NCI-H2029 treated with DMSO at 0.1 percent for 48 hours (cell line): Measurements from ENCODE around the gene TST.

Experiments used
- DNase-seq: peaks from one replicate; lab custom pipeline; 2025; lab: John Stamatoyannopoulos, UW

TST gene

GRCh38 chr22:37053310-37054055, 34.2 kb upstream of the TST start:
- no peak for DNase-seq

GRCh38 chr22:37052386-37053309, 33.4 kb upstream of the TST start:
- DNase-seq, result no peak

GRCh38 chr22:37051391-37052385, 32.4 kb upstream of the TST start, which contains the start of gene KCTD17:
Gene KCTD17, plus strand, starts transcription at chr22:37051742. Its CDS starts 19 bp downstream, at chr22:37051761.
- no peak for DNase-seq

GRCh38 chr22:37050913-37051312, 31.7 kb upstream of the TST start:
- no peak for DNase-seq

GRCh38 chr22:37049224-37049623, 30.0 kb upstream of the TST start:
- DNase-seq, result no peak

DNA sequence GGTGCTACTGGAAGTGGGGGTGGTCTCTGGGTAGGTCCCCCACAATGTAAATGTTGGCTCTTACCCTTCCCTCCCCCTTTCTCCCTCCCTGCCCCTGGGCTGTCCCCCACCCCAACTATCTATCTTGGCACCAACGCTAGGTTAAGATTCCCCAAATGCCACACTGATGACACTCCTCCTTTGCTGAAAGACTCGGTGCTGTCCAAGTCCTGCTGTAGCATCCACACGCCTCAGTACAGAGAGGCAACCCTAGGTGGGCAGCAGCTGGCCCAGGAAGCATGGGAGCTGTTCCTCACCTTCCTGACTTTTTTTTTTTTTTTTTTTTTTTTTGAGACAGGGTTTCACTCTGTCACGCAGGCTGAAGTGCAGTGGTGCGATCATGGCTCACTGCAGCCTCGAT, 28.9 kb upstream of the TST start:
- DNase-seq, result no peak

GRCh38 chr22:37047006-37047405, 27.8 kb upstream of the TST start:
- DNase-seq, result no peak

DNA sequence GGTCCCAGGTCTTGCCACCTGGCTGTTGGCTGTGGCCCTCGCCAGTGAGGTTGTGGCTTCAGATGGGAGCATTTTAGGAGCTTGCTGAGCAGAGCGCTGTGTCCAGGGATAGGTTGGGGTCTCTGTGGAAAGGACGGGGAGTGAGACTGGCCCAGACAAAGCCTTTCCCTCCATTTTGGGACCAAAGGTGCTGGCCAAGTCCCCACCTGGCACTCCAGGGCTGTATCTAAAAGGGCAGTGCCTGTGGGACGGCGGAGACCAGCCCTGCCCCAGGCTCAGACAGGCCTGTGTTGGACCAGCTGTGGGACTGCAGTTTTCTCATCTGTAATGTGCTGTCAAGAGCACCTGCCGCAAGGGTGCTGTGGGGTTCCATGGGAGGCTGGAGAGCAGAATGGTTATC, 27.3 kb upstream of the TST start:
- DNase-seq, result no peak

- DNase-seq, result no peak
Measured at GRCh38 chr22:37045958-37046357, 26.7 kb upstream of the TST start.

DNA sequence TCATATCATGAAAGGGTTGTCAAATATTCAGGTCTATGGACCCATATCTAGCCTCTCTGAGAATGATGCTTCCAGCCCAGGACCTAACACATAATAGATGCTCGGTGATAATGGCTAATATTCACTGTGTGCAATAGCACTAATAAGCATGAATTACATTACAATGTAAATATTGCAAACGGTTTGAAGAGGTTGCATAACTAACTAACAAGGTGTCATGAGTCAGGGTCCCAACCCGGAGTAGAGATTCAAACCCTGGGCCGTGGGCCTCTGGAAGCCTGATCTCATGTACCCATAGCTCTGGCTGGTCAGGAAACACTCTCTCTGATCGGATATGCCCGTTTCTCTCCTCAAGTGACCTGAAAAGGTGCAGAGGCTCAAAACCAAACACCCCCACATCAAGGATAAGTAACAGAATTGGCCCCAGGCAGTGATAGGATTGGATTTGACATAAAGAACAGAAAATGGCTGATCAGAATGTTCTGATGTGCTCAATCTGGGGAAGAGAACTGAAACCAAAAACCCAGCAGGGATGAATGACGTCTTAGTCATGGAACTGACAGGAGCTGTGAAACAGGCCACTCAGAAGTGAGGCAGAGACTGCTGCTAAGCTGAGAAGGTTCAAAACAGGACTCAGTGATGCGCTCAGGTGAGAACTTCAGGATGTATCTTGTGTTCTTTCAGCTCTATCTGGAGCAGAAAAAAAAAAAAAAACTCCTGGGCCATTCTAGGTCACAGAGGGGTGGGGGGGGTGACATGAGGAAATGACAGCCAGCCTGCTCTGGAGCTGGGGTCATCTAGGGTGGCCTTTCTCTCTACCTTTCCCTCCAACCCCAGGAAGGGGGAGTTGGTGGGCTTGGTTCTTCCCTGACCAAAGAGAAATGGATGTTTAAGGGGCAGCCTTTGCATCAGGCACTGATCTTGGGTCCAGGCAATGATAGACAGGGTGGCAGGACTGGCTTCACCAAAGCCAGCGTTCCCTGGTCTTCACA, 25.7 kb upstream of the TST start:
- no peak for DNase-seq

GRCh38 chr22:37043828-37044538, 24.7 kb upstream of the TST start:
- peak; percentile 47 for DNase-seq

- DNase-seq, result no peak
Measured at GRCh38 chr22:37043209-37043827, 24.1 kb upstream of the TST start.

DNA sequence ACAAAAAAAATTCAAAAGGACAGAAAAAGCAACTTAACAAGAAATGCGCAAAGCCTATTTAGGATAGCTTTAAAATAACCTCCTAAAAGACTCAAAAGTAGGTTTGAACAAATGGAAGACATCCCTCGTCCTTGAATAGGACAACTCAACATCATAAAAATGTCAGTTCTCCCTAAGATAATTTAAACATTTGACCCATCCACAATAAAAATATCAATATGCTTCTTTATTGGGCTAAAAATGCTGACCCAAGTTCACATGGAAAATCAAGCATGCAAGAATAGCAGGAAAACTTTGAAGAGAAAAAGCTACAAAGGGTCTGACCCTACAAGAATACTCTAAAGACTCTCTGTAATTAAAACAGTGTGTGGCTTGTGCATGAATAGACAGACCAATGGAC, 20.2 kb upstream of the TST start:
- DNase-seq, result no peak

DNA sequence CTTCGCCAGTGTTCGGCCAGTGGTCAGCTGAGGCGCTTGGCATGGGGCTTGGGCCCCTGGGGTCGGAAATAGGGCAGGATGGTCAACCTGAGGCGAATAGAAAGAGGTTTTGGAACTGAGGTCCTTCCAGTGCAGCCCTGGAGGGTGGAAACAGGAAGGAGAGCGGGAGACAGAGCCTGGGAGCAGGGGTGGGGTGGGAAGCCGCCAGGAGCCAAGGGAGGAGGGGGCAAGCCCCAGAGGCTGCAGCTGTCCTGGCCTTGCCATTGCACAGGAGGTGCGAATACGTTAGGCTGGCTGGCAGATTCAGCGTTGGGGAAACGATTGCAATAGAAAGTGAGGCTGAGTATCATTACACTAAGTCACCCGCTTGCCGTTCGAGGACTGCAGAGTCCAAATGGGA, 18.4 kb upstream of the TST start:
- peak; percentile 50 for DNase-seq

- no peak for DNase-seq
Measured at GRCh38 chr22:37036655-37037377, 17.6 kb upstream of the TST start.

DNA sequence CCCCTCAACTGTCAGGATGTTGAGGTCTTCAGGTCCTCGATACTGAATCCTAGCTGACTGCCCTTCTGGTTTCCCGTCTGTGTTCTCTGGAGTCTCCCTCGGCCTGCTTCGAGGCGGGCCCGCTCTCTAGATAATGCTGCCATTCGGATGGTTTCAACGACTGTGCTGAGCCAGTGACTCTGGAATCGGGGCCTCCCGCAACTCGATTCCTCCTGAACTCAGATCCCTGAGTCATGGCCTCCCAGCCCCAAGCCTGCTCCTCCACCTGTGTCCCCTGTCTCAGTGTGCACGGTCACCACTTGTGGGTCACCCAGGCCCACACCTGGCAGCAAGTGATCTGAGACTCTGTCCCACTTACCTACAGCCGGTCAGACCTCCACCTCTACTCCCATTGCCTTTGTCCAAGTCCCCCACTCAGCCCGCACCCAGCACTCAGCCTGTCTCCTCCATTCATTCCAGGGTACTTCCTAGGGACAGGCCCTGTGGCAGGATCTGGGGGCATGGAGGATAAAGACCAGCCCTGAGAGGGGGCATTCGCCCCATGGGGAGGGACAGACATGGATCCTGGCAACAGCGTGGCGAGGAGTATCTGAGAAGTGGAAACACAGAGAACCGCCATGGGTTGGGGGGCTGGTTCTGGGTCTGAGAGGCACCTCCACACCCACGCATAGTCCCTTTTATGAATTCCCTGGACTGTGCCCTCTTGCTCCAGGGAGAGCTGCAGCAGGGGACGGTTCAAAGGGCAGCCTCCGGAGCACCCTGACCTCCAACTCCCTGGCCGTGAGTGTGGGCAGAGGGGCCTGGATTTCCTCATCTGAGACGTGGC, 14.6 kb upstream of the TST start:
- DNase-seq, result no peak

DNA sequence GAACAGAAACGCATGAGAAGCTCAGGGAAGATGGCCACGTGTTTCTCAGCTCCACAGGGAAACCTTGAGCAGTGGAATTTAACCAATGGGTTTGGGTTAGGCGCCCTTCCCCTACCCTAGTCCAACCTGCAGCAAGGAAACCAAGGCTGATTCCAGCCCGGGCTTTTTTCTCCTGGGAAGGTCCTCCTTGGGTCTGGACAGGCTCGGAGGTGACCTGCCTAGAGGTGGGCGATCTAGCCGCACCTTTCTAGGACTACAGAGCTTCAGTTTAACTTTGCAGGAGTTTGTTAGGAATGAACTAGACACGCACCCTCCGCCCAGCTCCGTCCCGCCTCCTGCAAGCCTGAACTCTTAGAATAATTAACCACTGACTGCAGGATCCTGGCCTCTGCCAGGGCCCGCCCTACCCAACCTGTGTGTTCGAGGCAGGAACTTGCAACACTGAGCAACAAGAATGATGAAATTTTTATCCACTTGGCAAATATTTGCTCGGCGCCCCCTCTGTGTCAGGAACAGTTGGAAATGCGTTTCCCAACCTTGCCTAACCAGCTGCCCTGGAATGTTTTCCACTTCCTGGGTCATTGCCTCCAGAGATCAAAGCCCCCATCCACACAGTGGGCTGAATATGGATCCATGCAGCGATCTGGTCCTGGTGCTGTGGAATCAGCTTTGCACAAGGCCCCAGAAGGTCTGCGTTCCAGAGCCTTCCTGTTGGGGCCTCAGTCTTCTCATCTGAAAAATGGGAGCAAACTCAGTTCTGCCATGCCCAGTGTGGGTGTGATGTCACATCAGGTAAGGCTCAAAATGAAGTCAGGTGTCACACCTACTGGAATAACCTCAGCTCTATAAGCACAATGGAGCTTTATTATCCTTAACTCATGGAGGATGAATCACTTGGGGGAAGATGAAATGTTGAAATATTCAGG, 13.6 kb upstream of the TST start:
- DNase-seq, result no peak
